Stimulated activated effector memory CD8-positive, alpha-beta T cell treated with anti-CD3 and anti-CD28 coated beads, Interleukin-12 subunit alpha, Interleukin-12 subunit beta, amount 100 ng/mL, for 72 hours (primary cell): ENCODE measurements around the gene LGALS7.
"Not testable (repeated sequence)": the region's sequence is repeated elsewhere in the genome, so short reads cannot be mapped to it uniquely, and the experiment has no call there.

ENCODE experiments used
- ATAC-seq: fragments of 150-1000 bp; cut with Tn5 transposase; 2 replicates; pipeline ENCODE4 v1.10.0; 2021
- DNase-seq, 2 donors: peaks; one replicate each; pipeline ENCODE4 v3.0.0; 2021 to 2022; ENCODE audit warnings: low spot score in 2 of 2
- H3K27ac Mint-ChIP-seq: one replicate; pipeline ENCODE4 v1.8.0; 2022; ENCODE audit warnings: mild to moderate bottlenecking, mixed read lengths
- H3K36me3 Mint-ChIP-seq: one replicate; pipeline ENCODE4 v1.8.0; 2022; ENCODE audit warnings: mild to moderate bottlenecking, mixed read lengths
- H3K4me1 Mint-ChIP-seq: one replicate; pipeline ENCODE4 v1.8.0; 2022; ENCODE audit warnings: mixed read lengths
- H3K4me3 Mint-ChIP-seq: one replicate; pipeline ENCODE4 v1.8.0; 2022; ENCODE audit warnings: mild to moderate bottlenecking, mixed read lengths
- H3K9me3 Mint-ChIP-seq: one replicate; pipeline ENCODE4 v1.8.0; 2022; ENCODE audit warnings: mixed read lengths

The LGALS7 gene

DNA sequence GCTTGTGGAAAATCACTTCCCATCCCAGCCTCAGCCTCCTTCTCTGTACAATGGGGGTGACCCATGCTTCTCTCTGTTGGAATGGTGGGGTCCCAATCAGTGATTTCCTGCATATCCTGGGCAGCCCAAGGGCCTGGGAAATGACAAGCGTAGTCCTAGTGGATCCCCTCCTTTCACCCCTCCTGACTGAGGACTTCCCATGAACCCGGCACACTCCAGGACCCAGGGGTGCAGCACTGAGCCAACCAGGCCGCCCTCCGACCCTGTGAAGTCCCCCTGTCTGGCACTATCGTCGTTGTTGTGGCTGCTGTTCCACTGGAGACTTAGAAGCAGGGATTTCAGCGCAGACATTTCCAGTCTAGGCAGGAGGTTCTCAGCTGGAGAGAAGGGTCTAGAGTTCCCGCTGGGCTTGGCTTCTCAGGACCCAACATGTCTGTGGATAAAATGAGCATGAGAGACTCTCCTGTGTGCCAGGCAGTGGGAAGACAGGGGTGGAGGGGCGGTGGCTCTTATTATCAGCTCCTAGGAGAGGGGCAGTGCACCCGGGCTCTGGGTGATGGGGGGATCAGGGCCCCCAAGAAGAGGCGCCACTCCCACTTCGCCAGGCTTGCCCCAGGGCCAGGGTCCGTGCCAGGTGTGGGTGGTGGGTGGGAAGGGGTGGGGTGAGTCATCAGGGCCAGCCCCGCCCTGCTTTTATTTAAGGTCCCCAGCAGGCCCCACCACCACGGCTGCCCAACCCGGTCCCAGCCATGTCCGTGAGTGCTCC, 15.3 kb upstream of the LGALS7 start, which contains the start of gene LGALS7B:
TSS of gene LGALS7B (plus strand) at position 723 of the 766 bp plus-strand sequence. CDS start at position 750, 27 bp downstream.
- Mint-ChIP-seq H3K36me3 (no peaks in the 10 kb centered on the region), H3K27ac (peak within 1 kb of the TSS; percentile 65), H3K9me3 (no peaks in the 10 kb centered on the region), H3K4me1 (peaks cover 10% of the 10 kb centered on the region), H3K4me3 (no peak within 1 kb of the TSS)
- ATAC-seq: no peak
- no peak for DNase-seq

DNA sequence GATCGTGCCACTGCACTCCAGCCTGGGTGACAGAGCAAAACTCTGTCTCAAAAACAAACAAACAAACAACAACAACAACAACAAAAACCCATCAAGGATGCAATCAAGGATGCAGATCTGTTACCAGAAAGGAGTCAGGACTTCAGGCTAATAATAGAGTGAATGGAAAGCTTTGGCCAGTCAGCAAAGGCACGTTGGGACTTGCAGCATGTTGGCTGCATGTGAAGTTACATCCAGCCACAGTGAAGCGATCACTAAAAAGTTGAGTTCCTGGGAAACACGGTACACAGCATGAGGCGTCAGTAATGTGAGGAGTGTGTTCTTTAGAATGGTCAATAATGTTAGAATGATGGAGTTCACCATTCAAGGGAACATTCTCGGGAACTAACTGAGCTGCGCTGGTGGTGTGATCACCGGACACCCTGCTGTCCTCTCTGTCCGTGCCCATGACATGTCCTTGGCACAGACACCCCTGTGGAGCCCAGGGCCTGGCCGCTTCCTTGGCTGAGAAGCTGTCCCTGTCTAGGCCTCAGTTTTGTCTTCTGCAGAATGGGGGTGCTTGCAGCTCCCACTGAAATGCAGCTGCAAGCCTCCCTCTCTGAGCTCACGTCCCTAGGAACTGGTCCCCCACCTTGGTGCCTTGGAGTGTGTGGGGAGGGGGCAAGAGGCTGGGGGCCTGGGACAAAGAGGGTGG, 13.4 kb upstream of the LGALS7 start:
- DNase-seq: no peak
- Mint-ChIP-seq H3K9me3 (no peaks in the 10 kb centered on the region), H3K27ac (peak overlapping the region; percentile 43), H3K36me3 (no peaks in the 10 kb centered on the region), H3K4me1 (no peaks in the 10 kb centered on the region), H3K4me3 (no peak overlapping the region)
- no peak for ATAC-seq

DNA sequence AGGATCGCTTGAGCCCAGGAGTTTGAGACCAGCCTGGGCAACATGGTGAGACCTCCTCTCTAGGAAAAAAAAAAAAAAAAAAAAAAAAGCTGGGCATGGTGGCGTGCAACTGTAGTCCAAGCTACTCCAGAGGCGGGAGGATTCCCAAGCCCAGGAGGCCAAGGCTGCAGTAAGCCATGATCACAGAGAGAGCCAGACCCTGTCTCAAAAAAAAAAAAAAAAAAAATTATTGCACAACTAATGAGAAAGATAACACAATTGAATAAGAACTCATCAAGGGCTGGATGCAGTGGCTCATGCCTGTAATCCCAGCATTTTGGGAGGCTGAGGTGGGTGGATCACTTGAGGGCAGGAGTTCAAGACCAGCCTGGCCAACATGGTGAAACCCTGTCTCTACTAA, 12.7 kb upstream of the LGALS7 start:
- H3K36me3 Mint-ChIP-seq, H3K9me3 Mint-ChIP-seq, H3K4me3 Mint-ChIP-seq, ATAC-seq, H3K4me1 Mint-ChIP-seq, DNase-seq: not testable (repeated sequence)
- H3K27ac Mint-ChIP-seq: peak overlapping the region; percentile 70

DNA sequence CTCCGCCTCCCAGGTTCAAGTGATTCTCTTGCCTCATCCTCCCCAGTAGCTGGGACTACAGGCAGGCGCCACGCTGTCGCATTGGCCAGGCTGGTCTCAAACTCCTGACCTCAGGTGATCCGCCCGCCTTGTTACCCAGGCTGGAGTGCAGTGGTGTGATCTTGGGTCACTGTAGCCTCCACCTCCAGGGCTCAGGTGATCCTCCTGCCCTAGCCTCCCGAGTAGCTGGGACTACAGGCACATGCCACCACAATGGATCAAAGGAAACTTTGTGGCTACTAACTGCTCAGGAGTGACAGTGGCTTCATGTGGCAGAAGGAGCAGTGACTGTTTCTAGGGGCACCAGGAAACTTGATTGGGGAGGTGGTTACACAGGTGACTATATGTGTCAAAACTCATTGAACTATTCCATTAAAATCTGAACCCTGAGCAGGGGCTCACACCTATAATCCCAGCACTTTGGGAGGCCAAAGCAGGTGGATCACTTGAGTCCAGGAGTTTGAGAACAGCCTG, 11.9 kb upstream of the LGALS7 start:
- DNase-seq: no peak
- Mint-ChIP-seq H3K4me1 (no peaks in the 10 kb centered on the region), H3K4me3 (no peak overlapping the region), H3K27ac (peak overlapping the region; percentile 70), H3K36me3 (no peaks in the 10 kb centered on the region), H3K9me3 (no peaks in the 10 kb centered on the region)
- ATAC-seq: no peak

DNA sequence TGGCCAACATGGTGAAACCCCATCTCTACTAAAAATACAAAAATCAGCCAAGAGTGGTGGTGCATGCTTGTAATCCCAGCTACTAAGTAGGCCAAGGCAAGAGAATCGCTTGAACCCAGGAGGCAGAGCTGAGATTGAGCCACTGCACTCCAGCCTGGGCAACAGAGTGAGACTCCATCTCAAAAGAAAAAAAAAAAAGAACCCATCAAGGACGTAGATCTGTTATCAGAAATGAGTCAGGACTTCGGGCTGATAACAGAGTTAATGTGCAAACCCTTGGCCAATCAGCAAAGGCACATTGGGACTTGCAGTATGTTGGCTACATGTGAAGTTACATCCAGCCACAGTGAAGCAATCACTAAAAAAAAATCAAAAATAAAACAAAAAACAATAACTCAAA, 10.9 kb upstream of the LGALS7 start:
- DNase-seq (no peak), ATAC-seq (no peak)
- H3K27ac Mint-ChIP-seq: no peak overlapping the region
- H3K9me3 Mint-ChIP-seq: no peaks in the 10 kb centered on the region
- H3K36me3 Mint-ChIP-seq: no peaks in the 10 kb centered on the region
- H3K4me3 Mint-ChIP-seq: no peak overlapping the region
- no peaks in the 10 kb centered on the region for H3K4me1 Mint-ChIP-seq

DNA sequence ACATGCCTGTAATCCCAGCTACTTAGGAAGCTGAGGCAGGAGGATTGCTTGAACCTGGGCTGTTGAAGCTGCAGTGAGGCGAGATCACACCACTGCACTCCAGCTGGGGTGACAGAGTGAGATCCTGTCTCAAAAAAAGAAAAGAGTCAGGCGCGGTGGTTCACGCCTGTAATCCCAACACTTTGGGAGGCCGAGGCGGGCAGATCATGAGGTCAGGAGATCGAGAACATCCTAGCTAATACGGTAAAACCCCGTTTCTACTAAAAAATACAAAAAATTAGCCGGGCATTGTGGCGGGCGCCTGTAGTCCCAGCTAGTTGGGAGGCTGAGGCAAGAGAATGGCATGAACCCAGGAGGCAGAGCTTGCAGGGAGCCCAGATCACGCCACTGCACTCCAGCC, 8.9 kb upstream of the LGALS7 start:
- not testable (repeated sequence) for H3K36me3 Mint-ChIP-seq, H3K4me3 Mint-ChIP-seq, DNase-seq, H3K4me1 Mint-ChIP-seq, ATAC-seq, H3K9me3 Mint-ChIP-seq, H3K27ac Mint-ChIP-seq

DNA sequence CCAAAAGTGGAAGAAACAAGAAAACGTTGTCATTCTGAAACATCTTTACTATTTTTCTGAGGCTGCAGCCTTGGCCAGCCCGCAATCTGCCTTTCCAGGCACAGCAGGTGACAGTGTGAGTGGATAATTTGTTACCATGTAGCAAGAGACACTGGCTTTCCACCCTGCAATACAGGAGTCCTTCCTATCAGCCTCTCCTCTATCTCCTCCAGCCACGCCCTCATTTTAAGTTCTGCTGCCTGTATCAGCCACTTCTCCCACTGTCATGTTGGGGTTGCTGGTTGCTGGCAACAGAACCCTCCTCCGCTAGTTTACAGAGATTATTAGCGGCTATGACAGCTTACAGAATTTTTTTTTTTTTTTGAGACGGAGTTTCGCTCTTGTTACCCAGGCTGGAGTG, 7.7 kb upstream of the LGALS7 start:
- ATAC-seq (no peak), DNase-seq (no peak)
- no peaks in the 10 kb centered on the region for H3K9me3 Mint-ChIP-seq
- H3K36me3 Mint-ChIP-seq: no peaks in the 10 kb centered on the region
- H3K4me3 Mint-ChIP-seq: no peak overlapping the region
- H3K27ac Mint-ChIP-seq: no peak overlapping the region
- H3K4me1 Mint-ChIP-seq: no peaks in the 10 kb centered on the region

DNA sequence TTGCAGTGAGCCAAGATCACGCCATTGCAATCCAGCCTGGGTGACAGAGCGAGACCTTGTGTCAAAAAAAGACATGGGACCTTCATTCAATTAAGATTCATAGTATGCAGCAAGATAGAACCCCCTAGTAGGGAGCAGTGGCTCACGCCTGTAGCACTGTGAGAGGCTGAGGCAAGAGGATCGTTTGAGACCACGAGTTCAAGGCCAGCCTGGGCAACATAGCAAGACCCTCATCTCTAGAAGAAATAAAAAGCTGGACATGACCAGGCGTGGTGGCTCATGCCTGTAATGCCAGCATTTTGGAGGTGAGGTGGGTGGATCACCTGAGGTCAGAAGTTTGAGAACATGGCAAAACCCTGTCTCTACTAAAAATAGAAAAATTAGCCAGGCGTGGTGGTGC, 7.1 kb upstream of the LGALS7 start:
- no peaks in the 10 kb centered on the region for H3K36me3 Mint-ChIP-seq
- no peak for ATAC-seq
- no peak for DNase-seq
- H3K4me1 Mint-ChIP-seq: no peaks in the 10 kb centered on the region
- no peak overlapping the region for H3K4me3 Mint-ChIP-seq
- H3K9me3 Mint-ChIP-seq: no peaks in the 10 kb centered on the region
- no peak overlapping the region for H3K27ac Mint-ChIP-seq

DNA sequence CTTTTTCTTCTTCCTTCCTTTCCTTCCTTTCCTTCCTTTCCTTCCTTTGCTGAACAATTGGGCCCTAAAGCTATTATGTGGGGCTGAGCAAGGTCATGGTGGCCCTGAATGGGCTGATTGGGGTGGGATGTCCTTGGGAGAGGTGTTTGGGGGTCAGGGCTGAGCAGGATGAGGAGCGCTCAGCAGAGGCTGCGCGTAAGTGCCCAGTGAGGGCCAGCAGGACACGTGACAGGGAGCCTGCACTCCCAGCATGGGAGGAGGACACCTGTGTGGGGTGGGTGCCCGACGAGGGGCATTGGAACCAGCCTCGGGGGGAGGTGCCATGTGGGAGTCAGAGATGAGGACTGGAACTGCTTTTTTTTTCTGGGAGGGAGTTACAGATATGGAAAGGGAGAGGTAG, 5.4 kb upstream of the LGALS7 start:
- no peaks in the 10 kb centered on the region for H3K4me1 Mint-ChIP-seq
- no peak for ATAC-seq
- no peak overlapping the region for H3K27ac Mint-ChIP-seq
- no peak overlapping the region for H3K4me3 Mint-ChIP-seq
- no peaks in the 10 kb centered on the region for H3K9me3 Mint-ChIP-seq
- DNase-seq: no peak
- no peaks in the 10 kb centered on the region for H3K36me3 Mint-ChIP-seq

DNA sequence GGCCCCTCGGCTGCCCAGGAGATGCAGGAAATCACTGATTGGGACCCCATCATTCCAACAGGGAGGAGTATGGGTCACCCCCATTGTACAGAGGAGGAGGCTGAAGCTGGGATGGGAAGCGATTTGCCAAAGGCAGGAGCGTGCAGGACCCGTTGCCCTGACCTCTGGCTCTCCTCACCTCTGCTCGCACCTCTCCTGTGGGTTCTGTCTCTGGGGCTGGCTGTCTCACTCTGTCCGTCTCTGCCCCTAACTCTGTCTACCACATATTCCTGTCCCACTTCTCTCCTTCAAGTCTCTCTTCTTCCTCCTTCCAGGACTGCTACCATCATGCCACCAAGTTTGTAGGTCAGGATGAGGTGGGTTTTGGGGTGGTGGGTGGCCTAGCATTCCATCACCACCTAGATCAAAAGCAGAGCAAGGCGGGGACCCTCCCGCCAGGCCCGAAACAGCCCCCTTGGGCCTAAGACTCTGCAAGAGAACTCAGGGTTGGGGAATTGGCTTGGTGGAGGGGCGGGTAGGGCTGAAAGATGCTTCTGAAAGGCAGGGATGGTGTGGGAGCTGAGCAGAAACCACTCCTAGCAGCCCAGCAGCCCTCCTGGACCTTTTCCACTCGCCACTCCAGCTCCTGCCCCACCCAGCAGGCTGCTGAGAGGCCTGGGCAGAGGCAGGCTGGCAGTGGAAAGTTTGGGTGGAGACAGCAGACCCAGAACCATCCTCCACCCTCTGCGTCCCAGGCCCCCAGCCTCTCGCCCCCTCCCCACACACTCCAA, 1.0 kb upstream of the LGALS7 start:
- H3K4me1 Mint-ChIP-seq: peaks cover 5% of the 10 kb centered on the region
- no peak for DNase-seq
- H3K36me3 Mint-ChIP-seq: no peaks in the 10 kb centered on the region
- H3K9me3 Mint-ChIP-seq: no peaks in the 10 kb centered on the region
- H3K4me3 Mint-ChIP-seq: no peak overlapping the region
- H3K27ac Mint-ChIP-seq: peak overlapping the region; percentile 59
- no peak for ATAC-seq

DNA sequence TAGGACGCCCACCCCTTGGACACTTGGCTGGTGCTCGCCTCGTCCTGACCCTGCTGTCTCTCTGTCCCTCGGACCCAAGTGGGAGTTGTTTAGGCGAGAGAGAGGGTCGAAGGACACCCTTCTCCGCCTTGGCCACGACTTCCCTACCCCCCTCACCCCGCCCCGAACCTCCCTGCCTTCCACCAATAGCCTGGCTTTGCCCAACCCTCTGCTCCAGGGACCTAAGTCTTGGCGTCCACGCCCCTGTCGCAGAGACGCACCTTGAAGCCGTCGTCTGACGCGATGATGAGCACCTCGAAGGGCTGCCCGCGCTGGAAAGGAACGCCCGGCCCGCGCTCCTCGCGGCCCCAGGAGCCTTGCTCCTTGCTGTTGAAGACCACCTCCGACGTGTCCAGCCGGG, 1.7 kb downstream of the LGALS7 start:
- H3K4me1 Mint-ChIP-seq, DNase-seq, H3K4me3 Mint-ChIP-seq, ATAC-seq, H3K27ac Mint-ChIP-seq, H3K9me3 Mint-ChIP-seq, H3K36me3 Mint-ChIP-seq: not testable (repeated sequence)

DNA sequence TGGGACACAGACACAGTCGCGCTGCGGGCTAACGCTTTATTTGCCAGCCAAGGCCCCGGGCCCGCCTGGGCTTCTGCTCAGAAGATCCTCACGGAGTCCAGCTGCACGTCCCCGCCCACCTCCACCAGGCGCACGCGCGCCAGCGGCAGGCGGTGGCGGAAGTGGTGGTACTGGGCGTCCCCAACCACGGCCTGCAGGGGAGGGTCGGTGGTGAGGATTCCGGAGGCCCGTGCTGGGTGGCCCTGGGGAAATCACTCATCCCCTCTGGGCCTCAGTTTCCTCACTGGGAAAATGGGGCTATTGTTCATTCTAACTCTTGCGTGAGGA, 2.4 kb downstream of the LGALS7 start:
- not testable (repeated sequence) for DNase-seq, H3K27ac Mint-ChIP-seq, H3K36me3 Mint-ChIP-seq, H3K9me3 Mint-ChIP-seq, H3K4me3 Mint-ChIP-seq, H3K4me1 Mint-ChIP-seq
- peak; percentile 87 for ATAC-seq

DNA sequence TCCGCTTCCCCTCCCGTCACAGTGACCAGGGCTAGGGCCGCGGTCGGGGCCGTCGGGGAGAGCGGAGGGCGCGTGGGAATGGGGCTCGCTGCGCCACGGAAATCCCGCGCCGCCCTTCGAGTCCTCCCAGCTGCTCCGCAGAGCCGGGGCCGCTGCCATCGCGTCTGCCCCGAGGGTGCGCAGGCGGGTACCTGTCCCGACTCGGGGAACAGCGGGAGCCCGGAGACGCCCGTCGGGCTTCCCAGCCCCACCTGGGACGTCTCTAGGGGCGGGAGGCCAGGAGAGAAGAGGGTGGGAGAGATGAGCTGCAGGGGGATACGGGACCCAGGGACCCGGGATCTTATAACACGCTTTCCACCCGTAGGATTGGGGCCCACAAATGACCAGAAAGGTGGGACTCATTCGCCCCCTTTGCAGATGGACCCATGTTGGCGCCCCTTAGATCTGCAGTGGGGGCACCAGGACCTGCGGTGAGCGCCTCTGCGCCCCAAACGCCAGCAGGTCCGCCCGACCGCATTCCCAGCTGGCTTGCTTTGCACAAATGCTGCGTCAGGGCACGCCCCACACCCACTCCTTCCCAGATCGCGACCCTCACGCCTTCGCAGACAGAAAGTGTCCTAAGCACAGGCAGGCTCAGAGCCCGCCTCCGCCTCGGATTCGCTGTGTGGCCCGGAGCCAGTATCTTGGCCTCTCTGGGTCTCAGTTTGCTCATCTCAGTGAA, 2.9 kb downstream of the LGALS7 start:
- ATAC-seq: peak; percentile 26
- not testable (repeated sequence) for DNase-seq, H3K36me3 Mint-ChIP-seq, H3K4me1 Mint-ChIP-seq, H3K9me3 Mint-ChIP-seq, H3K27ac Mint-ChIP-seq
- peak overlapping the region; percentile 64 for H3K4me3 Mint-ChIP-seq

DNA sequence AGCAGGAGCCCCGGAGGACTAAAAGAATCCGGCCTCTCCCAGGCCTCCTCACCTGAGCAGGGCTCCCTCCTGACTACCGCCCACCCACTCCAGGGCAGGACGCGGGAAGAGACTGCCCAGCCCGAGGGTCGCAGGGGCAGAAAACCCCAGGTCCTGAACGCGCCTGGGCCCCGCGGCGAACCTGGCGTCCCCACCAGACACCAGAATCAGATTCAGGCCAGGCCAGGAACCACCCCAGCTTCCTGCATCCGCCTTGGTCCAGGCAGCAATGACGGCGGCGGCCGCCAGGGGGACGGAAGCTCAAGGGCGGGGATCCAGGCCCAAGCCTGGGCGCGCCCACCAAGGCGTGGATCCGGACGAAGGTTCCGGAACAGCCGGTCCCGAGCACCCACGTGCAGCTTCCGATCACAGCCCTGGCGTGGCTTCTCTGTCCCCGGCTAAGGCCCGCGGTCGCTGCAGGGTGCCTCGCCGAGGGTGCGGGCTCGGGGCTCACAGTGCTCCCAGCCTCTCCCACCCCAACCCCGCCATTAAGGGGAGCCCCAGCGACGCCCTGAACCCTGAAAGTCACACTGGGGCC, 3.6 kb downstream of the LGALS7 start:
- ATAC-seq (peak; percentile 86), DNase-seq (peak; percentile 93 to 97)
- Mint-ChIP-seq H3K4me1 (peaks cover 7% of the 10 kb centered on the region), H3K9me3 (no peaks in the 10 kb centered on the region), H3K4me3 (peak overlapping the region; percentile 64), H3K27ac (peak overlapping the region; percentile 88), H3K36me3 (no peaks in the 10 kb centered on the region)
